IPS DF 19.7 (cell line): ENCODE results near the gene KCNMB1.

Source experiments
- DNase-seq: peaks from one replicate; pipeline ENCODE4 v3.0.0-alpha.2; 2013; ENCODE audit warnings: low read depth, low spot score

Gene KCNMB1

GRCh38 chr5:170341545-170341944 lies 47.6 kb downstream of the KCNMB1 start:
- no peak for DNase-seq

- DNase-seq = no peak
Measured at GRCh38 chr5:170339780-170340167, 49.4 kb downstream of the KCNMB1 start.

- no peak for DNase-seq
Measured at GRCh38 chr5:170338933-170339779, 50.0 kb downstream of the KCNMB1 start.

GRCh38 chr5:170338291-170338690 lies 50.9 kb downstream of the KCNMB1 start:
- no peak for DNase-seq

GRCh38 chr5:170337045-170337733 lies 52.0 kb downstream of the KCNMB1 start:
- DNase-seq = no peak

- no peak for DNase-seq
Measured at GRCh38 chr5:170336065-170336464, 53.1 kb downstream of the KCNMB1 start.

- no peak for DNase-seq
Measured at GRCh38 chr5:170334626-170335025, 54.5 kb downstream of the KCNMB1 start.

- DNase-seq = peak; percentile 57
Measured at GRCh38 chr5:170333161-170333910, 55.8 kb downstream of the KCNMB1 start.

GRCh38 chr5:170332058-170332457 lies 57.1 kb downstream of the KCNMB1 start:
- DNase-seq = no peak

- no peak for DNase-seq
Measured at GRCh38 chr5:170330568-170331054, 58.6 kb downstream of the KCNMB1 start.

GRCh38 chr5:170329524-170329923 lies 59.6 kb downstream of the KCNMB1 start:
- DNase-seq = no peak

- DNase-seq = no peak
Measured at GRCh38 chr5:170327829-170328228, 61.3 kb downstream of the KCNMB1 start.

- no peak for DNase-seq
Measured at GRCh38 chr5:170327168-170327567, 62.0 kb downstream of the KCNMB1 start.
